Stomach (tissue), 4 donors: ENCODE results near the gene CDH8.

Experiments used
- EP300 ChIP-seq: sonication (generic); formaldehyde crosslinking; IDR thresholded peaks from one replicate; pipeline ENCODE4 v1.6.1; 2017; ENCODE audit warnings: antibody characterized with exemption
- POLR2A ChIP-seq, 4 donors: fragments of 450-650 bp; IDR thresholded peaks; one replicate each; pipeline ENCODE4 v1.6.1; 2016; ENCODE audit warnings: antibody characterized with exemption in 4 of 4, control low read depth in 2 of 4, mild to moderate bottlenecking in 1 of 4, moderate library complexity in 1 of 4
- POLR2AphosphoS5 ChIP-seq, 3 donors: sonication (generic); formaldehyde crosslinking; IDR thresholded peaks; one replicate each; pipeline ENCODE4 v1.6.1; 2016; ENCODE audit warnings: antibody characterized with exemption in 3 of 3
- TF ChIP-seq, protein P1 (sequence below), 7 experiments: fragments of 450-650 bp in 4 of 7; fragments of 200-600 bp in 3 of 7; sonication (generic) in 3 of 7; IDR thresholded peaks; one replicate each; pipeline ENCODE4 v1.5.1; 2016 to 2019; ENCODE audit warnings: antibody characterized with exemption in 7 of 7, control low read depth in 2 of 7, mild to moderate bottlenecking in 1 of 7

DNA sequence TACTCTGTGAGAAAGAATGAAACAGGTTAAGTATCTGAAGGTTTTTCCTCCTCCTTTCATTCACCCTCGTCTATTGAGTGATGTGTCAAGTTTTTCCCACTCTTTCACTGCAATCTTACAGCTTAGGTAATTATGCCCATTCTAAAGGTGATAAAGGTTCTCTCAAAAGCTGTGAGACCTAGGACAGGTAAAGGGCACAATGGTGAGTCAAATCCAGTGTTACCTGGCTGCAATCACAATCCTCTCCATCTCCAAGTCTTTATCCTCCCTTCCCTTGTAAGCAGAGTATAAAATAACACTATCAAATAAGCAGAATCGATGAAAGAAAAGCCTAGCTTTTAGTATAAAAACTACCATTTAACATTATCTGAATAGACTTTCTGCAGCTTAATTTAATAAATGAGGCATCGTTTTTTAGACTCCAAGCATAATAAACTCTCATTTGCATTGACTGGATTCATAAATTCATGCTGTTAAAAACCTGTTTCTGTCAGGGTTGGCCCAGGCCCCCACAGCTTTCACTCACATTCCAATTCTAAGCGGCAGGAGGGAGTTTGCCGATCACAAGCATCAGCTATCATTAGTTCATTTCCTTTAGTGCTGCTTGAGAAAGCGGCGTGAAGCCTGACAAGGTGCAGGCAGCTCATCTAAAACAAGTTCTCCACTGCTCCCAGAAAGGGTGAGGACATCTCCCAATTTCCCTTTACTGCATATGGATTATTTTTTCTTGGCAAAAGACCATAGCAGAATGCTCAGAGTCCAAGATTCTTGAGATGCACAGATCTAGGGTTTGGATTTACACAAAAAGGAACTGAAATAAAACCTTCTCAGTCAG lies 67.8 kb downstream of the CDH8 start:
- TF ChIP-seq, protein P1, sequence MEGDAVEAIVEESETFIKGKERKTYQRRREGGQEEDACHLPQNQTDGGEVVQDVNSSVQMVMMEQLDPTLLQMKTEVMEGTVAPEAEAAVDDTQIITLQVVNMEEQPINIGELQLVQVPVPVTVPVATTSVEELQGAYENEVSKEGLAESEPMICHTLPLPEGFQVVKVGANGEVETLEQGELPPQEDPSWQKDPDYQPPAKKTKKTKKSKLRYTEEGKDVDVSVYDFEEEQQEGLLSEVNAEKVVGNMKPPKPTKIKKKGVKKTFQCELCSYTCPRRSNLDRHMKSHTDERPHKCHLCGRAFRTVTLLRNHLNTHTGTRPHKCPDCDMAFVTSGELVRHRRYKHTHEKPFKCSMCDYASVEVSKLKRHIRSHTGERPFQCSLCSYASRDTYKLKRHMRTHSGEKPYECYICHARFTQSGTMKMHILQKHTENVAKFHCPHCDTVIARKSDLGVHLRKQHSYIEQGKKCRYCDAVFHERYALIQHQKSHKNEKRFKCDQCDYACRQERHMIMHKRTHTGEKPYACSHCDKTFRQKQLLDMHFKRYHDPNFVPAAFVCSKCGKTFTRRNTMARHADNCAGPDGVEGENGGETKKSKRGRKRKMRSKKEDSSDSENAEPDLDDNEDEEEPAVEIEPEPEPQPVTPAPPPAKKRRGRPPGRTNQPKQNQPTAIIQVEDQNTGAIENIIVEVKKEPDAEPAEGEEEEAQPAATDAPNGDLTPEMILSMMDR (IDR thresholded peaks at IDR 0.05) = no peak
- TF ChIP-seq POLR2A (IDR thresholded peaks at IDR 0.05) (no peak), EP300 (no peak), POLR2AphosphoS5 (IDR thresholded peaks at IDR 0.05) (no peak)
